Stimulated activated effector memory CD8-positive, alpha-beta T cell treated with anti-CD3 and anti-CD28 coated beads, Interleukin-12 subunit alpha, Interleukin-12 subunit beta, amount 100 ng/mL, for 72 hours (primary cell): ENCODE results near the gene PCTP.

ENCODE experiments used
- ATAC-seq: fragments of 150-1000 bp; cut with Tn5 transposase; 2 replicates; pipeline ENCODE4 v1.10.0; 2021
- DNase-seq, 2 donors: peaks; one replicate each; pipeline ENCODE4 v3.0.0; 2021 to 2022; ENCODE audit warnings: low spot score in 2 of 2
- H3K27ac Mint-ChIP-seq: one replicate; pipeline ENCODE4 v1.8.0; 2022; ENCODE audit warnings: mild to moderate bottlenecking, mixed read lengths
- H3K36me3 Mint-ChIP-seq: one replicate; pipeline ENCODE4 v1.8.0; 2022; ENCODE audit warnings: mild to moderate bottlenecking, mixed read lengths
- H3K4me1 Mint-ChIP-seq: one replicate; pipeline ENCODE4 v1.8.0; 2022; ENCODE audit warnings: mixed read lengths
- H3K4me3 Mint-ChIP-seq: one replicate; pipeline ENCODE4 v1.8.0; 2022; ENCODE audit warnings: mild to moderate bottlenecking, mixed read lengths
- H3K9me3 Mint-ChIP-seq: one replicate; pipeline ENCODE4 v1.8.0; 2022; ENCODE audit warnings: mixed read lengths

Gene PCTP

GRCh38 chr17:55762086-55762858 is 11.4 kb downstream of the PCTP start:
- no peaks in the 10 kb centered on the region for H3K36me3 Mint-ChIP-seq
- H3K4me3 Mint-ChIP-seq = no peak overlapping the region
- H3K27ac Mint-ChIP-seq = no peak overlapping the region
- no peak for DNase-seq
- ATAC-seq = no peak
- no peaks in the 10 kb centered on the region for H3K4me1 Mint-ChIP-seq
- H3K9me3 Mint-ChIP-seq = no peaks in the 10 kb centered on the region

DNA sequence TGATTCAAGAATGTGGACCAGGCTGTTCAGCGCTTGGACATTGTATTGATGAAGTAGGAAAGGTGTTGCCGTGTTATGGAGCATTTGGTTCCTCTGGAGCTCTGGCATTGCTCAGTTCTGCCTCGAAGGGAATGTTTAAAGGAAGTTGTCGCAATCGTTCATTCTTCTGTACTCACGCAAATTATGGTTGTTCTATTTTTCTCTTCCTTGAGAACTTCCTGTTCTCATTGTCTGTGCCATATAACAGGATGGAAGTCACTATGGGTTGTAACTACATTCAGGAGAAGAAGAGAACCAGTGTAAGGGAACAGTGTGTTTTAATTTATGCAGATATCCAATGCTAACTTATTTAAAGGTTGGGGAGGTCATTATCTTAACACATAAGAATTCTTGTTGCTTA is 13.0 kb downstream of the PCTP start:
- H3K4me1 Mint-ChIP-seq = no peaks in the 10 kb centered on the region

DNA sequence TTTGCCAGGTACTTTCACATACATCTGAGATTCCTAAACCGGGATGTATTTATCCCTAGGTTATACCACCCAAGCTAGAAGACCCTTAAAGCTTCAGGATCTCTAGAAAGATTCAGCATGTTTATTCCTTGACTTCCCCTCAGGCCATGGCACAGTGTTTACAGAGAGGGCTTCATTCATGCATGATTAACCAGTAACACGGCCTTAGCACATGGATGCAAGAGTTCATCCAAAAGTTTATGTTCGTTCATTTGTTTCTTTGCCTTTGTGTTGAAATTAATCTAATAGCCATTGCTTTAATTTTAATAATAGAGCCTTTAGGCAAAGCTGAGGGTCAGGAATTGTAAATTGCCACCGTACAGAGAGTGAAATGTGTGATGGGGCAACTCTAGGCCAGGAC is 13.8 kb downstream of the PCTP start:
- no peak for DNase-seq
- no peak overlapping the region for H3K4me3 Mint-ChIP-seq
- no peaks in the 10 kb centered on the region for H3K9me3 Mint-ChIP-seq
- no peaks in the 10 kb centered on the region for H3K36me3 Mint-ChIP-seq
- no peak overlapping the region for H3K27ac Mint-ChIP-seq
- no peaks in the 10 kb centered on the region for H3K4me1 Mint-ChIP-seq
- no peak for ATAC-seq

More for the DNA sequence above, 13.0 kb downstream of the PCTP start:
- no peak overlapping the region for H3K4me3 Mint-ChIP-seq
- H3K36me3 Mint-ChIP-seq = no peaks in the 10 kb centered on the region
- no peaks in the 10 kb centered on the region for H3K9me3 Mint-ChIP-seq
- ATAC-seq (no peak), DNase-seq (no peak)
- H3K27ac Mint-ChIP-seq = no peak overlapping the region

DNA sequence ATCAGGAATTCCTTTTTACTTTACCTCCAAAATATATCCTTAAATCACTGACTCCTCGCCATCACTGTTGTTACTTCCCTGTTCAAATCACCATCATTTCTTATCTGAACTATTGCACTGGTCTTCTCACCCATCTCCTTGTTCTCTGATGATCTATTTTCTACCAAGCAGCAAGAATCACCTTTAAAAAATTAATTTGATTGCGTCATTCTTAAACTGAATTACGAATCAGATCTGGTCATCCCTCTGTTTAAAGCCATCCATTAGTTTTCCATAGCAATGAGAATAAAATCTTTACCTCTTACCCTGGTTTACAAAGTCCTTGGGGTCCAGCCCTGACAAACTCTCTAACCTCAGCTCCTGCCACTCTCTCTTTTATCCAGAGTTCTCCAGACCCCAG is 14.6 kb downstream of the PCTP start:
- DNase-seq (no peak), ATAC-seq (no peak)
- Mint-ChIP-seq H3K27ac (no peak overlapping the region), H3K9me3 (no peaks in the 10 kb centered on the region), H3K36me3 (no peaks in the 10 kb centered on the region), H3K4me3 (no peak overlapping the region), H3K4me1 (no peaks in the 10 kb centered on the region)

DNA sequence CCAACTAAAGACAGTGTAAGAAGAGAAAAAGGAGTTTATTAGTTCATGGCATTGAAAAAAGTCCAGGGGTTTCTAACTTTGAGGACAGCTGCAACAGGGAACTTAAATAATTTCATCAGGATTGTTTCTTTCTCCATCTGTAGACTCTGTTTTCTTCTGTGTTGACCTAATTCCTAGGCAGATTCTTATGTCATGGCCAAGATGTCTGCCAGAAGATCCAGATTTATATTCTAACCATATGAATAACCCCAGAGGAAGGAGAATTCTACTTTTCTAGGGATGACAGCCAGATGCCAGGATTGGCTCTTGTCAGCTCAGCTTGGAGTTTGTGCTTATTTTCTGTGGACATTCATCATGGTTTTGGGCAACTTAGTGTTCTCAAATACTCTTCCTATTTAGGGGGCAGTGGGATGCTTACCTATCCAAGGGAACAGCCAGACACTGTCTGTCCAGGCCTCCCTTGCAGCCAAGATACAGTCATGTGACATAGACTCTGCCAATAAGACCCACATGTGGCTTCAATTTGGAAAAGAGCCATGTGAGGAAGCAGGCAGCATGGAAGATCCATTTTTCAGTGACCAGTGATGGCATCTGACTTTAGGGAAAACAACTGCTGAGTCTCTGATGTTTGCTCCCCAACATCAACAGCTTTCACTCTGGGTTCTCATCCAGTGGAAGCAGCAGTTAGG is 18.2 kb downstream of the PCTP start:
- no peak for DNase-seq
- Mint-ChIP-seq H3K4me3 (no peak overlapping the region), H3K36me3 (peaks cover 18% of the 10 kb centered on the region), H3K27ac (no peak overlapping the region), H3K9me3 (no peaks in the 10 kb centered on the region), H3K4me1 (no peaks in the 10 kb centered on the region)
- no peak for ATAC-seq

GRCh38 chr17:55769625-55770000 is 18.8 kb downstream of the PCTP start:
- no peak overlapping the region for H3K4me3 Mint-ChIP-seq
- H3K27ac Mint-ChIP-seq = peak overlapping the region; percentile 48
- DNase-seq (no peak), ATAC-seq (no peak)
- no peaks in the 10 kb centered on the region for H3K4me1 Mint-ChIP-seq
- peaks cover 18% of the 10 kb centered on the region for H3K36me3 Mint-ChIP-seq
- H3K9me3 Mint-ChIP-seq = no peaks in the 10 kb centered on the region

- DNase-seq (no peak), ATAC-seq (no peak)
- H3K27ac Mint-ChIP-seq = peak overlapping the region; percentile 48
- peaks cover 18% of the 10 kb centered on the region for H3K36me3 Mint-ChIP-seq
- no peaks in the 10 kb centered on the region for H3K4me1 Mint-ChIP-seq
- H3K4me3 Mint-ChIP-seq = no peak overlapping the region
- no peaks in the 10 kb centered on the region for H3K9me3 Mint-ChIP-seq
Observed at GRCh38 chr17:55770196-55770870, 19.5 kb downstream of the PCTP start.

DNA sequence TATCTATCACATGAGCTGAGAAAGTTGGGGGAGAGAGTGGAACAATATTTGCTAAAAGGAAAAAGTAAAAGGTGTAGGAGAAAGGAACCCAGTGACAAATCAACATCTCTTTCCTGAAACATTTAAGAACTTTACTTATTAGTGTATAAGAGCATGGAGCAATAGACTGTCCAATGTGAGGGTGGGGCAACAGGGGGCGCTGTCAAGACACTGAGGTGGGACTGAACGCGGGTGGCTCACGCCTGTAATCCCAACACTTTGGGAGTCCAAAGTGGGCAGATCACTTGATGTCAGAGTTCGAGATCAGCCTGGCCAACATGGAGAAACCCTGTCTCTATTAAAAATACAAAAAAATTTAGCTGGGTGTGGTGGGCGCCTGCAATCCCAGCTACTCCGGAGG is 21.2 kb downstream of the PCTP start:
- H3K4me3 Mint-ChIP-seq = no peak overlapping the region
- H3K4me1 Mint-ChIP-seq = no peaks in the 10 kb centered on the region
- no peaks in the 10 kb centered on the region for H3K9me3 Mint-ChIP-seq
- H3K27ac Mint-ChIP-seq = no peak overlapping the region
- peaks cover 18% of the 10 kb centered on the region for H3K36me3 Mint-ChIP-seq
- no peak for DNase-seq
- no peak for ATAC-seq

GRCh38 chr17:55773671-55774070 is 22.8 kb downstream of the PCTP start:
- Mint-ChIP-seq H3K27ac (no peak overlapping the region), H3K4me1 (no peaks in the 10 kb centered on the region), H3K4me3 (no peak overlapping the region), H3K9me3 (no peaks in the 10 kb centered on the region), H3K36me3 (peaks cover 18% of the 10 kb centered on the region)
- ATAC-seq = no peak
- no peak for DNase-seq

DNA sequence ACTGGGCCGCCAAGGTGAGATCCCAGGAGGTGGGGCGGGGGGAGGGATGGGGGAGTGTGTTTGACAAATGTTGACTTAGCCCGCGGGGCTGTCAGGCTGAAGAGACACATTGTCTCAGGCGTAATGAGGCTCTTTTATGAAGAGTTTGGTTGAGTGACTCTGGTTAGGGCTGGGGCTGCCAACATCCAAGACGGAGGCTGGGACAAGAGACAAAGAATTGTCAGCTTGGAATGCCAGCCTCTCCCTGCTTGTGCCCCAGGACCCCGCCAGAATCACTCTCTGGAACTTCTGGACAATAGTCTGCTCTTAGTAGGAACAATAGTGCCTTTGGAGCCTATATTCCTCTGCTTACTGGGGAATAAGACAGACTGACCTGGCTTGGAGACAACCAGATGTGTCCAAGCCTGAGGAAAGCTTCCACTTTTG is 24.0 kb downstream of the PCTP start:
- Mint-ChIP-seq H3K27ac (peak overlapping the region; percentile 10), H3K9me3 (no peaks in the 10 kb centered on the region), H3K4me1 (no peaks in the 10 kb centered on the region), H3K4me3 (no peak overlapping the region), H3K36me3 (peaks cover 18% of the 10 kb centered on the region)
- DNase-seq = no peak
- no peak for ATAC-seq

DNA sequence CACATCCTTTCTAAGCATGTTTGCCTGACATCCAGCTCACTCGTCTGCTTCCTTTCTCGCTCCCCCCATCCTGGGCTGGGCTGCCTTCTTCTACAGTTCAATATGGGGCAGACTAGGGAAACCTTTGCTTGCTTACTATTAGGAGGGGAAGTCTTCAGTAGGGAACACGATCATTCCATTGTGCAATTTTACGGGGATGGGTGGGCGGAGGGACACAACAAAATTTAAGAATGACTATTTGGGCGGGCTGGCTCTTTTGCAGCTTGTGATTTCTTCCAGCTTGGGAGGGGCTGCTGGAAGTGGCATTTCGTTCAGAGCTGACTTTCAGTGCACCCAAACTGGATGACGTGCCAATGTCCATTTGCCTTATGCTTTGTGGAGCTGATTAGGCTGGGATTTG is 25.4 kb downstream of the PCTP start:
- Mint-ChIP-seq H3K36me3 (peaks cover 15% of the 10 kb centered on the region), H3K9me3 (no peaks in the 10 kb centered on the region), H3K4me3 (no peak overlapping the region), H3K27ac (no peak overlapping the region), H3K4me1 (no peaks in the 10 kb centered on the region)
- DNase-seq (no peak), ATAC-seq (no peak)

- ATAC-seq (no peak), DNase-seq (no peak)
- H3K36me3 Mint-ChIP-seq = peaks cover 7% of the 10 kb centered on the region
- H3K4me3 Mint-ChIP-seq = no peak overlapping the region
- no peak overlapping the region for H3K27ac Mint-ChIP-seq
- no peaks in the 10 kb centered on the region for H3K9me3 Mint-ChIP-seq
- no peaks in the 10 kb centered on the region for H3K4me1 Mint-ChIP-seq
Observed at GRCh38 chr17:55777471-55777971, 26.7 kb downstream of the PCTP start.

- Mint-ChIP-seq H3K27ac (no peak overlapping the region), H3K9me3 (no peaks in the 10 kb centered on the region), H3K4me1 (no peaks in the 10 kb centered on the region), H3K4me3 (no peak overlapping the region), H3K36me3 (peaks cover 3% of the 10 kb centered on the region)
- DNase-seq (no peak), ATAC-seq (no peak)
Observed at GRCh38 chr17:55778389-55779118, 27.7 kb downstream of the PCTP start.

- no peak for ATAC-seq
- no peaks in the 10 kb centered on the region for H3K9me3 Mint-ChIP-seq
- no peak overlapping the region for H3K27ac Mint-ChIP-seq
- H3K4me1 Mint-ChIP-seq = no peaks in the 10 kb centered on the region
- H3K4me3 Mint-ChIP-seq = no peak overlapping the region
- no peaks in the 10 kb centered on the region for H3K36me3 Mint-ChIP-seq
- DNase-seq = no peak
Observed at GRCh38 chr17:55783684-55784245, 32.9 kb downstream of the PCTP start.

- H3K4me3 Mint-ChIP-seq = no peak overlapping the region
- no peaks in the 10 kb centered on the region for H3K36me3 Mint-ChIP-seq
- H3K4me1 Mint-ChIP-seq = no peaks in the 10 kb centered on the region
- H3K27ac Mint-ChIP-seq = no peak overlapping the region
- H3K9me3 Mint-ChIP-seq = no peaks in the 10 kb centered on the region
- DNase-seq (no peak), ATAC-seq (no peak)
Observed at GRCh38 chr17:55784666-55785065, 33.8 kb downstream of the PCTP start.
